Measurements from ENCODE around the gene CAPS. TPM values are rescaled to one million over a fixed set of nuclear protein-coding genes. Genes with fewer than 3 reads are reported as not detected.

The CAPS gene
- total RNA-seq, 2 donors from 2014 or later = 6.6 to 6.7 TPM

- H3K9ac ChIP-seq (ENCODE audit: extremely low read depth, low read length, poor library complexity, severe bottlenecking) = no peak overlapping the region
- peaks cover 75% of the 10 kb centered on the region for H3K36me3 Mint-ChIP-seq (ENCODE audit: low read depth)
- no peak for DNase-seq
- no peak overlapping the region for H3K4me3 ChIP-seq (ENCODE audit: low read length)
- no peaks in the 10 kb centered on the region for H3K9me3 ChIP-seq (ENCODE audit: control insufficient read depth, low read length)
- no peaks in the 10 kb centered on the region for H3K9me3 Mint-ChIP-seq
- H3K36me3 ChIP-seq (ENCODE audit: control insufficient read depth, insufficient read depth, low read length) = peaks cover 59% of the 10 kb centered on the region
- peak overlapping the region; percentile 44 for H3K27ac ChIP-seq (ENCODE audit: low read depth, low read length)
- 95 to 96% methylated on average over 10 to 16 of the region's 16 CpGs for WGBS, 2 experiments (ENCODE audit: insufficient coverage in 1 of 2, insufficient read length in 1 of 2)
- H3K27me3 Mint-ChIP-seq (ENCODE audit: insufficient read depth) = no peaks in the 10 kb centered on the region
- no peaks in the 10 kb centered on the region for H3K4me1 ChIP-seq (ENCODE audit: control insufficient read depth, insufficient read depth, low read length)
- no peaks in the 10 kb centered on the region for H3K4me1 Mint-ChIP-seq
- no peak overlapping the region for H3K4me3 Mint-ChIP-seq
- H3K27ac Mint-ChIP-seq = no peak overlapping the region
- TF ChIP-seq CTCF (conservative IDR thresholded peaks at IDR 0.05) = no peak
- H3K27me3 ChIP-seq (ENCODE audit: control insufficient read depth, insufficient read depth, low read length, poor library complexity, severe bottlenecking) = no peaks in the 10 kb centered on the region
Measured at GRCh38 chr19:5934774-5935472, 20.9 kb downstream of the CAPS start.

GRCh38 chr19:5935473-5936291 is 21.6 kb downstream of the CAPS start:
- no peak overlapping the region for H3K27ac Mint-ChIP-seq
- peaks cover 72% of the 10 kb centered on the region for H3K36me3 Mint-ChIP-seq (ENCODE audit: low read depth)
- WGBS, 2 experiments (ENCODE audit: insufficient coverage in 1 of 2, insufficient read length in 1 of 2) = 95 to 98% methylated on average over 21 to 25 of the region's 25 CpGs
- Histone ChIP-seq H3K9me3 (ENCODE audit: control insufficient read depth, low read length) (no peaks in the 10 kb centered on the region), H3K36me3 (ENCODE audit: control insufficient read depth, insufficient read depth, low read length) (peaks cover 63% of the 10 kb centered on the region), H3K27ac (ENCODE audit: low read depth, low read length) (peak overlapping the region; percentile 44), H3K4me1 (ENCODE audit: control insufficient read depth, insufficient read depth, low read length) (no peaks in the 10 kb centered on the region), H3K27me3 (ENCODE audit: control insufficient read depth, insufficient read depth, low read length, poor library complexity, severe bottlenecking) (no peaks in the 10 kb centered on the region), H3K4me3 (ENCODE audit: low read length) (no peak overlapping the region), H3K9ac (ENCODE audit: extremely low read depth, low read length, poor library complexity, severe bottlenecking) (no peak overlapping the region)
- no peaks in the 10 kb centered on the region for H3K27me3 Mint-ChIP-seq (ENCODE audit: insufficient read depth)
- no peak for TF ChIP-seq CTCF (conservative IDR thresholded peaks at IDR 0.05)
- H3K4me3 Mint-ChIP-seq = no peak overlapping the region
- no peak for DNase-seq
- no peaks in the 10 kb centered on the region for H3K4me1 Mint-ChIP-seq
- no peaks in the 10 kb centered on the region for H3K9me3 Mint-ChIP-seq

- no peaks in the 10 kb centered on the region for H3K4me1 ChIP-seq (ENCODE audit: control insufficient read depth, insufficient read depth, low read length)
- H3K4me1 Mint-ChIP-seq = no peaks in the 10 kb centered on the region
- no peak overlapping the region for H3K27ac ChIP-seq (ENCODE audit: low read depth, low read length)
- no peaks in the 10 kb centered on the region for H3K27me3 Mint-ChIP-seq (ENCODE audit: insufficient read depth)
- no peak for TF ChIP-seq CTCF (conservative IDR thresholded peaks at IDR 0.05)
- H3K36me3 ChIP-seq (ENCODE audit: control insufficient read depth, insufficient read depth, low read length) = peaks cover 63% of the 10 kb centered on the region
- H3K9me3 Mint-ChIP-seq = no peaks in the 10 kb centered on the region
- H3K4me3 Mint-ChIP-seq = no peak overlapping the region
- H3K27me3 ChIP-seq (ENCODE audit: control insufficient read depth, insufficient read depth, low read length, poor library complexity, severe bottlenecking) = no peaks in the 10 kb centered on the region
- no peak overlapping the region for H3K9ac ChIP-seq (ENCODE audit: extremely low read depth, low read length, poor library complexity, severe bottlenecking)
- no peaks in the 10 kb centered on the region for H3K9me3 ChIP-seq (ENCODE audit: control insufficient read depth, low read length)
- no peak overlapping the region for H3K4me3 ChIP-seq (ENCODE audit: low read length)
- peaks cover 70% of the 10 kb centered on the region for H3K36me3 Mint-ChIP-seq (ENCODE audit: low read depth)
- 95 to 98% methylated on average over 9 of the region's 9 CpGs for WGBS, 2 experiments (ENCODE audit: insufficient coverage in 1 of 2, insufficient read length in 1 of 2)
- no peak overlapping the region for H3K27ac Mint-ChIP-seq
- DNase-seq = no peak
Measured at GRCh38 chr19:5936292-5936592, 22.2 kb downstream of the CAPS start.
